CD1c-positive myeloid dendritic cell (primary cell): ENCODE data around the gene INO80E.
"Not testable (repeated sequence)": the region's sequence is repeated elsewhere in the genome, so short reads cannot be mapped to it uniquely, and the experiment has no call there.

Experiments used
- DNase-seq: peaks from one replicate; pipeline ENCODE4 v3.0.0-alpha.2; 2016; ENCODE audit errors: extremely low spot score

The INO80E gene

DNA sequence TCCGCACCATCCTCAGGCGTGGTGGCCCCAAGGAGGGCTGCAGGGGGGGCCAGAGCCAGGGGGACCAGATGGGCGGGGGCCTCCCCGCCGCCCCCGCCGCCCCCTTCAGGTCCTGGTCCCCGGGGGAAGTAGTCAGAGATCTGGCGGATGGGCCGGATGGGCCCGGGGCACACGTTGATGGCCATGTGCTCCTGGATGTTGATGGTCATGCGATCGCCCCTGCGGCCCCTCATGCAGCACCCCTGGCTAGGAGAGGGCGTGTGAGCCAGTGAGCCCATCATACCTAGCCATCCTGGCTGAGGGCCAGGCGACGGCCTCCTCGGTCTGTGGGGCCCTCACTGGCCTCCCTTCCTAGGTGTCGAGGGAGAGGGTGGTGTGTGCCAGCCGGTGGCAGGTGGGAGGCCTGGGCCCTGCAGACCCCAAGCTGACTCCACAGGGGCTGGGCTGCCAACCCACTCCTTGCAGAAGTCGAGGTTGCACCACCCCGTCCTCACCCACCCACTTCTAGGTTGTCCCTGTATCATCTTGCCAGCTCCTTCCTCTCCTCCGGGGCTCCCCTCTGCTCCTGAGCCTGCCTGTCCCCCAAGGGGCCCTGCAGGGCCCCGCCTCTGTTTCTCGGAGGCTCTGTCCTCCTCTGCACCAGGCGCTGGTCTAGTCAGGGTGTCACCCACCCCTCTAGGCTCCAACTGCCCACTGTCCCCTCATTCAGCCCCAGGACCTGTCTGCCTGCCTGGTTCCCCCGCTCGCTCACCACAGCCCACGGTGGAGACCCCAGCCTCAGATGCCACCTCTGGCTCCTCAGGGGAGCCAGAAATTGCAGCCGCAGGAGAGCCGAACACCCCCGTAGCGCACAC is 14.2 kb downstream of the INO80E start:
- no peak for DNase-seq

DNA sequence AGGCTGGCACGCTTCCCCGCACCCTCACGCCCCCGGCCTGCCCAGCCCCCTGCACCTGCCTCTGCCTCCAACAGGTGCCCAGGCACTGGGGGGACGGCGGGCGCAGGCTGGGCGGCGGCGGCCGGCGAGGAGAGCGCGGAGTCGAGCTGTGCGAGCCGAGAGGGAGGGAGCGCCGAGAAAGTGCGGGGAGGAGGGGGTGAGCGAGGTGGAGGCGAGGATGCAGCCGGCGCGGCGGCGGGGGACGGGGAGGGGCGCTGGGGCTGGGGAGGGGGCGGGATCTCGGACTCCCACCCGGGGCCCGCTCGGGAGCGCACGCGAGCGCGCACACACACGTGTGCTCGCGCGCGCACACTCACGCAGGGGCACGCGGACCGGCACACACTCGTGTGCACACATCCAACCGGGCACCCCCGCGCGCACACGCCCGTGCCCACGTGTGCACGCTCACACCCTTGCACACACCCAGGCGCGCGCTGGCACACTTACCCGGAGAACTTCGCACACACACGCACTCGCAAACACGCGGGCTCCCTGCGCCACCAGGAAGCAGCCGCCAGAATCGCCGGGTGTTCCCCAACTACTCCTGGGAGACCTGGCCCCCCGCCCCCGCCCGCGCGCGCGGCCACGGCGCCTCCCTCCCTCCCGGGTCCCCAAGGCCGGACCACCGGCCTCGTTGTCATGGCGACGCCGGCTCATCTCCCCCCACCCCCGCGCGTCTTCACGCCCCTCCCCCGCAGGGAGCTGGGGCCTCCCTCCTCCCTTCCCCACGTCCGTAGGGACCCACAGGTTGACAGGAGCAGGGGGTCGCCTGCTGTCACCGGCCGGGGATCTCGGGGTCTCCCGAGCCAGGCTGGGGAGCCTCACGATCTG is 15.0 kb downstream of the INO80E start, which contains the start of gene DOC2A:
Gene DOC2A (minus strand): TSS at position 184 of the 870 bp plus-strand sequence. CDS start 805 bp downstream, outside the sequence.
- DNase-seq, result no peak

DNA sequence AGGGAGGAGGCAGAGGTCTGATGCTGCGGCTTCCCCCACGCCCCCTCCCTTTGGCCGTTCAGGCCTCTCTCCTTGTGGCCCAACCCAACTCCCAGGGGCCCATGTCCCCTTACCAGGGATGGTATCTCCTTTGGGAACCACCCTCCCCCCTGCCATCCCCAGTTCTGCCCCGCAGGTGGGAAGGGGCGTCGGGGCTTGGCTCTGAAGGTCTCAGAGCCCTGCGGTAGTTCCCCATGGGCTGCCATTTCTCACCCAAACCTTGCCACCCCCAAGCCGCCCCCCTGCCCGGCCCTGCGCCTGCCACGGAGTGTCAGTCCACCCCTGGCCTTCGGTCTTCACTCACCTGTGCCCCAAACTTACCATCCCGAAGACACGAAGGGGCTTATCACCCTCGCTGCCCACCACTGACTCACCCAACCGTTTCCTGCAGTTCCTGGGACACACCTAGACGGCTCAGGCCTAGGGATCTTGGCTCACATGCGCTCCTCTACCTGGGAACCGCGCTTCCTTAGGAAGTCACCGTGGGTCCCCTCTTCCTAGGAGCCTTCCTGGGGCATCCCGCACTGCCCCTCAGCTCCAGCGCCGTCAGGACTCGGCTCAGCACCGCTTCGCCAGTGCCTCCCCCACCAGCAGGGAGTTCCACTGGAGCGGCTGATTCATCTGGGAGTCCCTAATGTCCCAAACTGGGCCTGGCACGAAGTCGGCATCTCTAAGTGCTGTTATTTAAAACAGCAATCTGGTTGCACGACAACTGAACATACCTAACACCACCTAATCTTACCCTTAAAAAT is 15.9 kb downstream of the INO80E start:
- no peak for DNase-seq

DNA sequence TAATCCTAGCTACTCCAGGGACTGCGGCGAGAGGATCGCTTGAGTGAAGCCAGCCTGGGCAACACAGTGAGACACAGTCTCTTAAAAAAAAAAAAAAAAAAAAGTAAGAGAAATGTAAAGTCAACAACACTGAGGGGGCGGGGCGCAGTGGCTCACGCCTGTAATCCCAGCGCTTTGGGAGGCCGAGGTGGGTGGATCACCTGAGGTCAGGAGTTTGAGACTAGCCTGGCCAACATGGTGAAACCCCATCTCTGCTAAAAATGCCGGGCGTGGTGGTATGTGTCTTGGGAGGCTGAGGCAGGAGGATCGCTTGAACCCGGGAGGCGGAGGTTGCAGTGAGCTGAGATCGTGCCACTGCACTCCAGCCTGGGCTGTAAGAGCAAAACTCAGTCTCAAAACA is 16.6 kb downstream of the INO80E start:
- not testable (repeated sequence) for DNase-seq

DNA sequence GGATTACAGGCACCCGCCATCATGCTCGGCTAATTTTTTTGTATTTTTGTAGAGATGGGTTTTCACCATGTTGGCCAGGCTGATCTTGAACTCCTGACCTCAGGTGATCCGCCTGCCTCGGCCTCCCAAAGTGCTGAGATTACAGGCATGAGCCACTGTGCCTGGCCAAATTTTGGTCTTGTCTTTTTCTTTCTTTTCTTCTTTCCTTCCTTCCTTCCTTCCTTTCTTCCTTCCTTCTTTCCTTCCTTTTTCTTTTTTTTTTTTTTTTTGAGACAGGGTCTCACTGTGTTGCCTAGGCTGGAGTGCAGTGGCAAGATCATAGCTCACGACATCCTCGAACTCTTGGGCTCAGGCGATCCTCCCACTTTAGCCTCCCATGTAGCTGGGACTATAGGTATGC is 19.4 kb downstream of the INO80E start:
- not testable (repeated sequence) for DNase-seq

DNA sequence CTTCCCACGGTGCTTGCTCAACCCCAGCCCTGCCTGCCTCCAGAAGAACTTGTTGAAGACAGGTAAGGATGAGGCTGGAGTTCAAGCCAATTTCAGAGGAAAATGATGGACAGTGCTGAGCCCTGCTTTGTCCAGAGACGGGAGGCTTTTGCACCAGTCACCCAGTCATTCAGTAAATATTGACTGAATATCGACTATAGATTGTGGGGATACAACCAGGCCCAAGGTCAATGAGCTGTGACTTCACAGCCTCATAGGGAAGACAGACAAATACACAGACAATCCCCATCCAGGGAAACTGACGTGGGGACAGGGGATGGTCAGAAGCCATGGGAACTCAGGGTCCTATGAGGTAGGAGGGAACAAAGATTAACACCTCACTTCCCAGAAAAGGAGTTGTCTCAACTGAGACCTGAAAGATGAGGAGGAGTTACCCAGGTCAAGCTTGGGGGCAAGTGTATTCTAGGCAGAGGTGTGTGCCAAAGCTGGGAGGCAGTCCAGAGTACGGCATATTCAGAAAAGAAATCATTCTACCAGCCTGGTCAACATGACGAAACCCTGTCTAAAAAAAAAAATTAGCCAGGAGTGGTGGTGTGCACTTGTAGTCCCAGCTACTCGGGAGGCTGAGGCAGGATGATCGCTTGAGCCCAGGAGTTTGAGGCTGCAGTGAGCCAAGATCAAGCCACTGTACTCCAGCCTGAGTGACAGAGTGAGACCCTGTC is 20.7 kb downstream of the INO80E start:
- DNase-seq, result no peak

- DNase-seq, result no peak
Measured at GRCh38 chr16:30017277-30017656, 21.2 kb downstream of the INO80E start.

DNA sequence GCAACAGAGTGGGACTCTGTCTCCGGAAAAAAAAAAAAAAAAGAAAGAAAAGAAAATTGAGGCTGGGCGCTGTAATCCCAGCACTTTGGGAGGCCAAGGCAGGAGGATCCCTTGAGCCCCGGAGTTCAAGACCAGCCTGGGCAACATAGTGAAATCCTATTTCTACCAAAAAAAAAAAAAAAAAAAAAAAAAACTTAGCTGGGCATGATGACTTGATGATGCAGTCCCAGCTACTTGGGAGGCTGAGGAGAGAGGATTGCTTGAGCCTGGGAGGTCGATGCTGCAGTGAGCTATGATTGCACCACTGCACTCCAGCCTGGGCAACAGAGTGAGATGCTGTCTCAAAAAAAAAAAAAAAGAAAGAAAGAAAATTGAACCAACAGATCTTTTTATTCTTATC is 21.9 kb downstream of the INO80E start:
- DNase-seq, result not testable (repeated sequence)

- no peak for DNase-seq
Measured at GRCh38 chr16:30018731-30019158, 22.7 kb downstream of the INO80E start.

GRCh38 chr16:30022887-30023286 is 26.8 kb downstream of the INO80E start, which contains the start of gene C16orf92:
C16orf92 (plus strand) TSS chr16:30023198; CDS start chr16:30023341, 143 bp downstream.
- no peak for DNase-seq

GRCh38 chr16:30023586-30023985 is 27.5 kb downstream of the INO80E start:
- no peak for DNase-seq

- no peak for DNase-seq
Measured at GRCh38 chr16:30024451-30024850, 28.4 kb downstream of the INO80E start.

DNA sequence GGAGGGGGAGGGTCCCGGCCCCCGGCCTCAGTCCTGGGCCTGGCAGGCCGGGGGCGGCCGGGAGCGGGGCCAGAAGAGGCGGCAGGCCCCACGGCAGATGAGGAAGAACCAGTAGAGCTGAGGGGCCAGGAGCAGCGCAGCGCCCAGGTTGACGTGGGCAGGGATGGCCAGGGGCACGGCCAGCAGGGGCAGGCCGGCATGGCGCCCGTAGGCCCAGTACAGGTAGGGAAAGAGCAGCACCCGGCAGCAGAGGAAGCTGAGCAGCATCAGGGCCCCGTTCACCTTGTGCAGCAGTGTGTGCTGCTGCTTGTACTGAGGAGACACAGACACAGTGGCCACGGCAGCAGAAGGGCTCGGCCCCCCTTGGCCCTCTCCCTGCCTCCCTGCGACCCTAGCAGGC is 29.1 kb downstream of the INO80E start:
- DNase-seq, result no peak

DNA sequence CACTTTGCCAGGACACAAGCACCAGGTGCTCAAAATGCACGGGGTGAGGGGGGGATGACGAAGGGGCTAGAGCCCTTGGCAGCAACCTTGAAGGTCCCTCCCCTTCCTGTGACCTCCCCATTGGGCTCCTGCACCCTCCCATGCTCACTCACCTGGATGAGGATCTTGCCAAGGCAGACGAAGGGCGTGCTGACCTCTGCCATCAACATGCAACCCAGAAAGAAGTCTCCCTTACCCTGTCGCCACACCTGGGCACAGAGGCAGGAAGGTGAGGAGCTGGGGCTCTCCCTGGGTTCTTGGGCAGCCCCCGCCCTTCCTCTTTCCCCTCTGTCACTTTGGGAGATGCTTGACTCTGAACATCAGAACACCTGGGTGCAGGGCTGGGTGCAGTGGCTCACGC is 29.5 kb downstream of the INO80E start:
- DNase-seq, result no peak

- DNase-seq, result no peak
Measured at GRCh38 chr16:30026449-30026848, 30.4 kb downstream of the INO80E start.

DNA sequence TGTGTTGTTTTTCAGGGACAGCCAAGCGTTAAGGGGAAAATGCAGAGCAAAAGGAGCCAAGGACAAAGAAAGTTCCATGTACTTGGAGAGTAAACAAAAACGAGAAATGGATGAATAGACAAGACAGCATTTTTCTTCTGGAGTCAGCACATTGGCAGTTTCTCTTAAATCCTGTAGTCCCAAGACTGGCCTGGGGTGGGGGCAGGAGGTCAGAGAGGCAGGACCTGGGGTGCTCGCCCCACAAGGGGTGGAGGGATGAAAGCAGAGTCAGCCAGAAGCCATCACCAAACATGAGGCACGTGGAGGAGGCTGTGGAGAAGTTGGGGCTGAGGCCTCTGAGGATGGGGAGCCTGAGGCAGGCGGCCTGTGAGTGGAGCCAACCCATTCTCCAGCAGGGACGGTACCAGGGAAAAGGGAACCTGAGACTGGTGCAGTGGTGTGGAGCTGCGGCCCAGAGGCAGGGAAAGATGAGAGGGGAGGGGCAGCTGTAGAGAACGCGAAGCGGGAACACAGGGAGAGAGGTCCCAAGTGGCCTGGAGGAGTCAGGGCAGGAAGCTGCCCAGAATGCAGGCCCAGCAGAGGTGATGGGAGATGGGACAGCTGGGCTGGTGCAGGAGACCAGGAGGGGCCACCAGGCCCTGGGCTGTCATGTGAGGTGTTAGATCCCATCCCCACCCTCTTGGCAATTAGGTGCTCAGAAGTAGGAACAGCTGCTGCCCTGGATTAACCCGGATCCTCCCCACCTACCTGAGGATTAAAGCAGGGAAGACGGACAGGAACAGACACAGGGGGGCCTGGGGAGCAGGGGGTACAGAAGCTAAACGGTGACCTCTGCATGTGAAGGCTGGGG is 31.8 kb downstream of the INO80E start:
- no peak for DNase-seq

DNA sequence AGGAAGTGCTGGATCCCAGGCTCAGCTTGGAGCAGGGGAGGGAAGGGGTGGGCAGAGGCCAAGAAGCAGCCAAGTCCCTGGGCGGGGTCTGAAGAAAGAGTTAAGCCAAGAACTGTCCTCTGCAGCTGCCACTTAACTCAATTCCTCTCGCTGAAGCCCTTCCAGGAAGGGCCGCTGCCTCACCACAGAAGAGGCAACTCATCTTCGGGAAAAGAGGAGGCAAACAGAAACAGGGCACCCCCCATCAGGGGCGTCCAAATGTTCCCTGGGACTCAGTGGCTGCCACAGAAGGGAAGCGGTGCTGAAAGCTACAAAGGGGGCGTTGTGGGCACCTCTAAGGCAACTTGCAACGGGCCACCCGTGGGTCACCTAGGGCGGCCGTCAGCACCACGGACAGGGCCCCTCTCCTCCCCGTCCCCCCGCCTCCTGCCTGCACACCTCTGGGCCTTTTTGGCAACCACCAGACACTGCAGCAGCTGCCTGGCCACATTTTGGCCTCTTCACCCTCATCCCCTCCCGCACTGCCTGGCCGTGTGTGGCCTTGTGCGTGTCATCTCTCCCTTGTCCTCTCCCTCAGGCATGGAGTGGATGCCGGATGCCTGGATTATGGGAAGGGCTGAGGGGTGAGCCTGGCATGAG is 32.5 kb downstream of the INO80E start:
- DNase-seq, result no peak

DNA sequence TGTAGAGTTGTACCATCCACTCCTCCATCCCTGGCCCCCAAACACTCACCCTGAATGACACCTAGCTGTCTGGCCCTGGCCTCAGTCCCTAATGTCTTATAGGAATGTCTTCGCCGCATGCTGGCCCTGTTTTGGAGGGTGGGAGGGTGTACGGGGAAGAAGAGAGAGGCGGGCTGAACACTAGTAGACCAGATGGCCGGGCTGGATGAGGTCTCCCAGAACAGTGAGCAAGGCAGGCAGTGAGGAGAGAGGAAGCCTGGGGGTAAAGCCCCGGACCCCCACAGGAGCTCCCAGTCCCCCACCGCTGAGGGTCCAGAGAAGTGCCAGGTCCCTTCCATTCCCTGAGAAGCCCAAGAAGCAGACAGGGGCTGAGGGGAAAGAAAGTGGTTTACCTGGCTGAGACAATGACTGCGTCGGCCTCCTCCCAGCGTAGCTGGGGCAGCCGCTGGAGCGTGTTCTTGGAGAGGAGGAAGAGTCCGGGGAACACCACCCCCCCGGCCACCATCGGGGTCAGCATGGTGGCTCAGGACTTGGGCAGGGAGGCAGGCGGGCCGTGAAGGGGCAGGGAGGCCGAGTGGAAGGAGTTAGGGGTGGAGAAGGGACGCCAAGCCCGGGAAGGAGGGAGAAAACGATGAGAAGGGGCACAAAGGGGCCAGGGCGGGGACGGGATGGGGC is 34.1 kb downstream of the INO80E start:
- no peak for DNase-seq

DNA sequence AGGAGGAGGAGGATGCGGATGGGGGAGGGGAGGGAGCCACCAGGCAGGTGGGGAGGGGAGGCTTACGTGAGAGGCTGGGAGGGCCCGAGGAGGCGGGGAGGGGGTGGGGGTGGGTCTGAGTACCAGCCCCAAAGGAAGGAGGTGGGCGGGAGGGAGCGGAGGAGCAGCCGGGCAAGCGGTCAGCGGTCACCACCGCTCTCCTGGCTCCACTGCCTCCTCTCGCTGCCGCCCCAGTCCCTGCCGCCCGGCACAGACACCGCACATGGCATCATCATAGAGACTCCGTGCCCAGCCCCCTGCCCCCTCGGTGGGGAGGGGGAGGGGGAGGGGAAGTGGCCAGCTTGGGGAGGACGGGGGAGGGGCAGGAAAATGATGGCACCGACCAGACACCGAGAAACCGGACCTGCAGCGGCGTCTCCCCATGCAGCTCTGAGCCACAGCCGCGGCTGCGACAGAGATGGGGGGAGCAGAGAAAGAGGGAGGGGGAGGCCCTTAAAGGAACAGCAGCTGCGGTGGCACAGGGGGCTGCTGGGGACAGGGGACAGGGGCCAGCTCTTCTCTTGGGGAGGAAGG is 34.9 kb downstream of the INO80E start, which contains the start of gene TLCD3B:
Gene TLCD3B (minus strand): TSS at position 431 of the 573 bp plus-strand sequence. CDS start 744 bp downstream, outside the sequence.
- DNase-seq, result no peak
